HepG2 (cell line): ENCODE data around the gene CYP19A1. TPM values are rescaled to one million over a fixed set of nuclear protein-coding genes. Genes with fewer than 3 reads are reported as not detected.
A peak's percentile ranks its signal among the peaks of the same experiment; 100 is the strongest.
"Not testable (repeated sequence)": the region's sequence is repeated elsewhere in the genome, so short reads cannot be mapped to it uniquely, and the experiment has no call there.

Experiments
- ATAC-seq: fragments of 200-7000 bp; cut with Tn5 transposase; 3 replicates; pipeline ENCODE4 v1.9.1; 2020; ENCODE audit warnings: mild to moderate bottlenecking, moderate library complexity
- BruUV-seq: library from RNA; stranded (reverse); fragments of 400-500 nt; replicated peaks from 2 replicates; lab custom pipeline; 2021; lab: Mats Ljungman, UMichigan
- CTCF ChIA-PET: fragments of 300-600 bp; formaldehyde crosslinking; extraction: SDS; loops from one replicate; lab custom pipeline; 2021; ENCODE audit warnings: low total read pairs, inconsistent platforms, low intra/inter-chr PET ratio; lab: Yijun Ruan, JAX
- POLR2A ChIA-PET: fragments of 350-600 bp; sonication (Branson Sonifier 250); formaldehyde crosslinking; loops from one replicate; lab custom pipeline; 2020; ENCODE audit warnings: antibody characterized with exemption, inconsistent platforms; lab: Yijun Ruan, JAX
- DNase-seq: peaks from one replicate; pipeline ENCODE4 v3.0.0-alpha.2; 2015; ENCODE audit warnings: low spot score
- FAIRE-seq: peaks from 3 replicates; lab custom pipeline; 2011; peaks lifted over from hg19 to GRCh38; lab: Jason Lieb, UNC
- H2AFZ ChIP-seq: one replicate; pipeline ENCODE4 v1.6.1; 2011; ENCODE audit warnings: low read length, inconsistent platforms
- H3K27ac ChIP-seq: fragments of 300-600 bp; 3 replicates; pipeline ENCODE4 v1.8.0; 2011; ENCODE audit warnings: mixed run types, mild to moderate bottlenecking, mixed read lengths, low read length, inconsistent platforms; ENCODE audit not compliant: insufficient read depth; ENCODE audit errors: extremely low read length
- H3K27me3 ChIP-seq, 2 experiments: fragments of 200-600 bp in 1 of 2; 2 replicates in 1 of 2; 3 replicates in 1 of 2; pipeline versions ENCODE4 v1.6.0 to v1.8.0; 2011; ENCODE audit warnings: low read length in 2 of 2, mild to moderate bottlenecking in 2 of 2, moderate library complexity in 2 of 2, inconsistent platforms in 1 of 2; ENCODE audit not compliant: insufficient read depth in 2 of 2, control insufficient read depth in 1 of 2
- H3K36me3 ChIP-seq, 2 experiments: fragments of 200-600 bp in 1 of 2; replicated peaks in 1 of 2; 2 replicates in 1 of 2; 3 replicates in 1 of 2; pipeline versions ENCODE4 v1.5.1 to v1.8.0; 2011; ENCODE audit warnings: low read length in 2 of 2, inconsistent platforms in 1 of 2; ENCODE audit not compliant: insufficient read depth in 2 of 2, control insufficient read depth in 1 of 2
- H3K4me1 ChIP-seq: 2 replicates; pipeline ENCODE4 v1.5.1; 2012; ENCODE audit warnings: low read length, inconsistent platforms; ENCODE audit not compliant: insufficient read depth
- H3K4me2 ChIP-seq: 2 replicates; pipeline ENCODE4 v1.6.0; 2011; ENCODE audit warnings: low read depth, low read length, inconsistent platforms
- H3K4me3 ChIP-seq, 3 experiments: fragments of 200-600 bp in 1 of 3; sonication (generic), shearing (Covaris generic) in 1 of 3; replicated peaks in 1 of 3; 2 replicates each; pipeline ENCODE4 v1.5.1; 2011 to 2016; ENCODE audit warnings: low read length in 3 of 3, inconsistent platforms in 2 of 3, low read depth in 2 of 3, mild to moderate bottlenecking in 2 of 3, control low read depth in 1 of 3, mixed read lengths in 1 of 3; ENCODE audit not compliant: insufficient read depth in 1 of 3
- H3K79me2 ChIP-seq: one replicate; pipeline ENCODE4 v1.6.1; 2011; ENCODE audit warnings: low read length, inconsistent platforms; ENCODE audit not compliant: insufficient read depth
- H3K9ac ChIP-seq: 2 replicates; pipeline ENCODE4 v1.6.0; 2011; ENCODE audit warnings: mild to moderate bottlenecking, low read depth, low read length, inconsistent platforms; ENCODE audit not compliant: insufficient read depth
- H3K9me3 ChIP-seq: 2 replicates; pipeline ENCODE4 v1.5.1; 2012; ENCODE audit warnings: mild to moderate bottlenecking, low read length
- H4K20me1 ChIP-seq: 2 replicates; pipeline ENCODE4 v1.6.0; 2011; ENCODE audit warnings: inconsistent platforms, mild to moderate bottlenecking, low read length, moderate library complexity; ENCODE audit not compliant: insufficient read depth
- HBP1 ChIP-seq: IDR thresholded peaks from 2 replicates; pipeline ENCODE4 v1.6.1; 2016; ENCODE audit warnings: low read depth, control low read depth
- JARID2 ChIP-seq: sonication (generic); formaldehyde crosslinking; IDR thresholded peaks from 2 replicates; pipeline ENCODE4 v1.8.1; 2023; ENCODE audit warnings: missing genetic modification reagents, inconsistent platforms; ENCODE audit not compliant: insufficient replicate concordance
- JUND ChIP-seq: sonication (generic); formaldehyde crosslinking; IDR thresholded peaks from 2 replicates; pipeline ENCODE4 v1.8.0; 2022; ENCODE audit warnings: mild to moderate bottlenecking, missing genetic modification reagents
- NR2F1 ChIP-seq, 2 experiments: fragments of 450-650 bp in 1 of 2; formaldehyde crosslinking in 1 of 2; IDR thresholded peaks; 2 replicates each; pipeline versions ENCODE4 v1.5.0 to v1.6.1; 2016 to 2020; ENCODE audit warnings: mild to moderate bottlenecking in 1 of 2, missing compliant biosample characterization in 1 of 2, missing genetic modification reagents in 1 of 2, moderate library complexity in 1 of 2
- PHF20 ChIP-seq: sonication (generic); formaldehyde crosslinking; IDR thresholded peaks from 2 replicates; pipeline ENCODE4 v1.5.0; 2020; ENCODE audit warnings: mild to moderate bottlenecking, missing genetic modification reagents
- RELA ChIP-seq: sonication (generic); formaldehyde crosslinking; IDR thresholded peaks from 2 replicates; pipeline ENCODE4 v1.4.0; 2020; ENCODE audit warnings: missing genetic modification reagents
- SYNCRIP ChIP-seq: fragments of 200-400 bp; formaldehyde crosslinking; IDR thresholded peaks from 2 replicates; pipeline ENCODE4 v1.6.1; 2018; ENCODE audit warnings: mild to moderate bottlenecking, low read depth, low read length; ENCODE audit not compliant: insufficient read depth
- TCF7L2 ChIP-seq: IDR thresholded peaks from 2 replicates; pipeline ENCODE4 v1.6.1; 2011; ENCODE audit warnings: mild to moderate bottlenecking, low read depth, low read length, moderate library complexity
- TFAP4 ChIP-seq: sonication (generic); IDR thresholded peaks from 2 replicates; pipeline ENCODE4 v1.6.1; 2016; ENCODE audit warnings: low read depth, borderline replicate concordance
- ZNF256 ChIP-seq: sonication (generic); formaldehyde crosslinking; conservative IDR thresholded peaks from 2 replicates; pipeline ENCODE4 v1.4.0; 2020; ENCODE audit warnings: missing genetic modification reagents
- ZNF367 ChIP-seq: sonication (generic); formaldehyde crosslinking; IDR thresholded peaks from 2 replicates; pipeline ENCODE4 v1.4.0; 2020; ENCODE audit warnings: missing genetic modification reagents, borderline replicate concordance
- ZNF441 ChIP-seq: sonication (generic); formaldehyde crosslinking; IDR thresholded peaks from 2 replicates; pipeline ENCODE4 v1.7.0; 2021; ENCODE audit warnings: missing genetic modification reagents, borderline replicate concordance
- ZNF768 ChIP-seq: sonication (generic); formaldehyde crosslinking; IDR thresholded peaks from 2 replicates; pipeline ENCODE4 v1.4.0; 2020; ENCODE audit warnings: missing genetic modification reagents
- ZNF83 ChIP-seq: sonication (generic); formaldehyde crosslinking; IDR thresholded peaks from 2 replicates; pipeline ENCODE4 v1.4.0; 2020; ENCODE audit warnings: missing genetic modification reagents, mild to moderate bottlenecking, borderline replicate concordance
- WGBS: methylation state at CpG from one replicate; pipeline ENCODE4 v1.1.6; 2017; ENCODE audit warnings: low lambda C conversion rate; 5-methylcytosine and 5-hydroxymethylcytosine counted together
- in situ Hi-C: cut with HindIII; loops from 2 replicates; pipeline ENCODE4 v1.10.0; 2017; ENCODE audit warnings: low pct_unique_long_range_greater_than_20kb; ENCODE audit not compliant: extremely low pct_ligation_motif_present
- intact Hi-C: fragments of 100-400 bp; cut with micrococcal nuclease; formaldehyde crosslinking; loops from one replicate; pipeline ENCODE4 v1.10.0; 2022; ENCODE audit not compliant: unreplicated experiment
- polyA plus RNA-seq, 8 experiments: library from polyadenylated mRNA; depleted of rRNA in 3 of 8; stranded (reverse) in 7 of 8; unstranded in 1 of 8; fragments of >200 nt; fragmentation: Illumina TruSeq in 4 of 8; extraction: Trizol in 4 of 8; gene quantifications; 2 replicates each; pipeline versions ENCODE4 v1.2.1 to v1.2.3, GENCODE V29; 2011 to 2016; ENCODE audit warnings: low read depth in 4 of 8, missing spikeins in 1 of 8, mixed read lengths in 1 of 8; ENCODE audit not compliant: insufficient read depth in 1 of 8
- total RNA-seq, 5 experiments: library from RNA; depleted of rRNA; stranded (reverse); fragments of >200 nt; fragmentation: Illumina TruSeq; extraction: Trizol; gene quantifications; 2 replicates each; pipeline ENCODE4 v1.2.3, GENCODE V29; 2016; ENCODE audit warnings: low read depth in 1 of 5

CYP19A1 gene
- total and polyA plus RNA-seq, 2 of the 13 experiments (the other 11 are each of a cell fraction or from before 2014, with no cell fraction given): 10.9 to 23.0 TPM

GRCh38 chr15:51282241-51282640, 56.2 kb downstream of the CYP19A1 start:
- H3K27me3 ChIP-seq, ATAC-seq, POLR2A ChIA-PET, H3K4me2 ChIP-seq, H3K9ac ChIP-seq, in situ Hi-C loops, H3K79me2 ChIP-seq, H4K20me1 ChIP-seq, BruUV-seq, DNase-seq, H3K36me3 ChIP-seq, H3K27ac ChIP-seq, FAIRE-seq, H2AFZ ChIP-seq, H3K9me3 ChIP-seq, H3K4me3 ChIP-seq: not testable (repeated sequence)
- intact Hi-C loops: loop anchor here (10.0 kb wide), 1 partner anchor 117 kb away; no protein-coding TSS in a partner anchor
- 95% methylated on average over 2 of the region's 2 CpGs for WGBS
- peaks cover 30% of the 10 kb centered on the region for H3K4me1 ChIP-seq
- CTCF ChIA-PET: interaction anchor here (1.5 to 7.1 kb wide), 2 partner anchors 100 to 121 kb away, joined by 4 to 109 read pairs; no protein-coding TSS in a partner anchor
- TF ChIP-seq TFAP4 (peak; percentile 30; the same call in 1 of the 2 replicates), NR2F1 (CRISPR knock-in tag; IDR thresholded peaks at IDR 0.05) (peak in 1 of 2 experiments; percentile 30; a peak in 1 of 4 replicates)

GRCh38 chr15:51281368-51281967, 56.9 kb downstream of the CYP19A1 start:
- ChIA-PET CTCF (interaction anchor here (1.3 to 7.1 kb wide), 3 partner anchors 97 to 122 kb away, joined by 4 to 109 read pairs (median 4); no protein-coding TSS in a partner anchor), POLR2A (no interaction called here)
- Histone ChIP-seq H3K4me3 (no peak overlapping the region), H3K27me3 (no peaks in the 10 kb centered on the region), H3K9me3 (no peaks in the 10 kb centered on the region), H3K4me2 (no peak overlapping the region), H3K79me2 (no peaks in the 10 kb centered on the region), H2AFZ (no peak overlapping the region), H3K27ac (no peak overlapping the region), H4K20me1 (no peaks in the 10 kb centered on the region), H3K9ac (no peak overlapping the region), H3K4me1 (peaks cover 23% of the 10 kb centered on the region), H3K36me3 (no peaks in the 10 kb centered on the region)
- in situ Hi-C loops: no loop called here
- intact Hi-C loops: loop anchor here (1.0 to 10.0 kb wide), 4 partner anchors 100 to 217 kb away; no protein-coding TSS in a partner anchor
- no TSS peak for BruUV-seq
- peak; percentile 4 for FAIRE-seq
- peak; percentile 44 for DNase-seq
- 33% methylated on average over 1 of the region's 4 CpGs for WGBS
- peak; percentile 98 for ATAC-seq
- no peak for TF ChIP-seq ZNF441 (CRISPR knock-in tag)
- no peak for TF ChIP-seq ZNF367 (CRISPR knock-in tag)
- no peak for TF ChIP-seq HBP1 (CRISPR knock-in tag)
- TF ChIP-seq ZNF83 (CRISPR knock-in tag): no peak
- no peak for TF ChIP-seq TCF7L2
- no peak for TF ChIP-seq JUND (CRISPR knock-in tag)
- no peak for TF ChIP-seq PHF20 (CRISPR knock-in tag)
- no peak for TF ChIP-seq ZNF768 (CRISPR knock-in tag)
- TF ChIP-seq JARID2 (CRISPR knock-in tag): no peak
- TF ChIP-seq ZNF256: no peak
- TF ChIP-seq SYNCRIP: no peak
- TF ChIP-seq RELA: no peak
